Muscle layer of colon (tissue), 2 donors: Measurements from ENCODE around the gene ARPP21.

Experiments
- H3K27ac ChIP-seq: one replicate; pipeline ENCODE4 v1.7.0; 2013; ENCODE audit warnings: low read depth, mild to moderate bottlenecking, low read length, moderate library complexity
- H3K27me3 ChIP-seq, 2 donors: one replicate each; pipeline ENCODE4 v1.7.0; 2013; ENCODE audit warnings: low read length in 2 of 2, mild to moderate bottlenecking in 2 of 2; ENCODE audit not compliant: insufficient read depth in 2 of 2, control insufficient read depth in 1 of 2
- H3K36me3 ChIP-seq: one replicate; pipeline ENCODE4 v1.7.0; 2013; ENCODE audit warnings: mild to moderate bottlenecking, low read length; ENCODE audit not compliant: insufficient read depth
- H3K4me1 ChIP-seq: one replicate; pipeline ENCODE4 v1.7.0; 2013; ENCODE audit warnings: mild to moderate bottlenecking, low read length; ENCODE audit not compliant: insufficient read depth
- H3K4me3 ChIP-seq, 2 donors: one replicate each; pipeline ENCODE4 v1.7.0; 2013; ENCODE audit warnings: low read length in 2 of 2, low read depth in 1 of 2, mild to moderate bottlenecking in 1 of 2, moderate library complexity in 1 of 2
- H3K9ac ChIP-seq: one replicate; pipeline ENCODE4 v1.7.0; 2013; ENCODE audit warnings: low read length
- H3K9me3 ChIP-seq: one replicate; pipeline ENCODE4 v1.7.0; 2013; ENCODE audit warnings: mild to moderate bottlenecking, low read length
- donor health status: abdominal sarcoma.
- donor health status: Adenocarcinoma of cecum.

The ARPP21 gene

DNA sequence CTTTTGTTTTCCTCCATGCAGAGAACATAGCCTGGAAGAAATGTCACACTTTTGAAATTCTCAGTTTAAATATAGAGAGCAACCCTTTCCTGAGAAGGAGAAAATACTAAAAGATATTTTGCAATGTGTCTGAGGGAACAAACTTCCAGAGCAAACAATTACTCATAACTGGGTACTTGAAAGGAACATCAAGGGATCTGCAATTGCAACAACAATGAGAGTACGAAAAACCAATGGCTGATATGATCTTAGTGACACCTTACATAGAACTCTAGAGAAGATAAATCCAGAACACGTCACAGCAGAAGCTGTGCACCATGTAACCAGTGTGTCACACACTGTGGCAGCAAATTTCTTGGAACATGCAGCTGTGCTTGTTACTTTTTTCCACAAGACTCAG, 14.6 kb upstream of the ARPP21 start:
- Histone ChIP-seq H3K4me1 (no peaks in the 10 kb centered on the region), H3K27me3 (no peaks in the 10 kb centered on the region), H3K4me3 (no peak overlapping the region), H3K9ac (no peak overlapping the region), H3K36me3 (no peaks in the 10 kb centered on the region), H3K27ac (no peak overlapping the region), H3K9me3 (no peaks in the 10 kb centered on the region)

DNA sequence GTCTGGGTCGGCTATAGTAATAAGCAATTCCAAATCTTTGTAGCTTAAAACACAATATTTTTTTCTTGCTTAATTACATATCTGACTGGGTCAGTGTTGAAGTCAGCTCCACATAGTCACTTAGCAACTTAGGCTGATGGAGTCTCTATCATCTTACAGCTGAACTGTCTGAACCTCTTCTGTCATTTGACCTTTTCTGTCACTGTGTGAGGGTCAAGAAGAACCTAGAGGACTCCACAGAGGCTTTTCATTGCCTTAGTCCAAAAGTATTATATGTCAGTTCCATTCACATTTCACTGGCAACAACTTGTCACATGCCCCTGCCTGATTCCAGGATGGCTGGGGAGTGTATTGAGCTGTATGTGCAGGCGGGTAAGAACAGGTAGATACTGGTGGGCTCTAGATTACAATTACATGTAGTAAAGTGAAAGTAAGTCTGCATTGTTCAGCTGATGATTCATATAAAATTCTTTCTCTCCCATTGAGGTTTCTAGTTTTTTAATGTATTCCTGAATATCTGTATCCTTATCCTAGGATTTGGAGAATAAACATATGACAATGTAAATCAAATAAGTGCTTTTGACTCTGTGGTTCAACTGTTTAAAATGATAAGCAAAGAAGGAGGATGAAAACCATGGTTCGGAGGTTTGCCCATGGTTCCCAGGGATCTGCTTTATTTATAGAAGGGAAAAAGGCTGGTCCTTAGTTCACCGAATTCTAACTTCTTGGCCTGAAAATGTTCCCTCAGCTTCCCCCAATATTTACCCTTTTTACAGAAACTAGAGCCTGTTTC, 5.8 kb upstream of the ARPP21 start:
- Histone ChIP-seq H3K4me1 (no peaks in the 10 kb centered on the region), H3K4me3 (no peak overlapping the region), H3K27ac (no peak overlapping the region), H3K9me3 (no peaks in the 10 kb centered on the region), H3K9ac (no peak overlapping the region), H3K27me3 (no peaks in the 10 kb centered on the region), H3K36me3 (no peaks in the 10 kb centered on the region)

GRCh38 chr3:35635407-35635806, 3.9 kb upstream of the ARPP21 start:
- no peaks in the 10 kb centered on the region for H3K36me3 ChIP-seq
- H3K27ac ChIP-seq = no peak overlapping the region
- H3K27me3 ChIP-seq = peaks cover 2 to 17% of the 10 kb centered on the region in 2 donors
- H3K4me3 ChIP-seq = no peak overlapping the region
- H3K9me3 ChIP-seq = no peaks in the 10 kb centered on the region
- no peak overlapping the region for H3K9ac ChIP-seq
- H3K4me1 ChIP-seq = no peaks in the 10 kb centered on the region

DNA sequence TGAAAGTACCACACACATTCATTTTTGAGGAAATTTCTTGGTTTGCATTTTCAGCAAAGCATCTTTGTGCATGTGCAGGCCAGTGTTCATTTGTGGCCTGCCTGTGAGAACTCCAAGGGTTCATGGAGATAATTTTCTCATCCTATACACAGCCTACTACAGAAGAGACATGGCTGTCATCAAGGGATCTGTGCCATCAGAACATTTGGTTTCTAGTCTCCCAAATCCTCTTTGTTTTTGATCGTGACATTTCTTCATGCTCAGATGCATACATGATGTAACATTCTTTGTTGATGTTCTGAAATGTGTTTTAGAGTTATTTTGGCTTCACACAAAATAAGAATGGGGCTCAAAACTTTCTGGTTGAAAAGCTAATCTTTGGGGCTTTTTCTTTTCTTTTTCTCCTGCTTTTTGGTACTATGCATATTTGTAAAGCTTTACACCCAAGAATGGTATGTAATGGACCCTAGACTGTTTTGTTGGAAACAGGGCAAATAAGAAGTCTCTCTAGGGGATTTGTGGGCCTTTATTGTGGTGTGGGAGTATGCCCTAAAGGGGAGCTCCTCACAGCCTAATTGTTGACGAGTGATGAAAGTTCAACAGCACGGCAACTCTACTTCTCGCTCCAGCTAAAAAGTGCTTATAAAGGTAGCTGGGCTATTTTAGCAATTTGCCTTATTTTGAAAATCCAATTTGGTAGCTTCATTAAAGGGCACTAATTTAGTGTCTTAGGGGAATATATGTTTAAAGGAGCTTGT, 3.2 kb upstream of the ARPP21 start:
- H3K9me3 ChIP-seq = no peaks in the 10 kb centered on the region
- peaks cover 8 to 19% of the 10 kb centered on the region in 2 donors for H3K27me3 ChIP-seq
- no peaks in the 10 kb centered on the region for H3K36me3 ChIP-seq
- no peak overlapping the region for H3K4me3 ChIP-seq
- no peaks in the 10 kb centered on the region for H3K4me1 ChIP-seq
- H3K9ac ChIP-seq = no peak overlapping the region
- no peak overlapping the region for H3K27ac ChIP-seq

DNA sequence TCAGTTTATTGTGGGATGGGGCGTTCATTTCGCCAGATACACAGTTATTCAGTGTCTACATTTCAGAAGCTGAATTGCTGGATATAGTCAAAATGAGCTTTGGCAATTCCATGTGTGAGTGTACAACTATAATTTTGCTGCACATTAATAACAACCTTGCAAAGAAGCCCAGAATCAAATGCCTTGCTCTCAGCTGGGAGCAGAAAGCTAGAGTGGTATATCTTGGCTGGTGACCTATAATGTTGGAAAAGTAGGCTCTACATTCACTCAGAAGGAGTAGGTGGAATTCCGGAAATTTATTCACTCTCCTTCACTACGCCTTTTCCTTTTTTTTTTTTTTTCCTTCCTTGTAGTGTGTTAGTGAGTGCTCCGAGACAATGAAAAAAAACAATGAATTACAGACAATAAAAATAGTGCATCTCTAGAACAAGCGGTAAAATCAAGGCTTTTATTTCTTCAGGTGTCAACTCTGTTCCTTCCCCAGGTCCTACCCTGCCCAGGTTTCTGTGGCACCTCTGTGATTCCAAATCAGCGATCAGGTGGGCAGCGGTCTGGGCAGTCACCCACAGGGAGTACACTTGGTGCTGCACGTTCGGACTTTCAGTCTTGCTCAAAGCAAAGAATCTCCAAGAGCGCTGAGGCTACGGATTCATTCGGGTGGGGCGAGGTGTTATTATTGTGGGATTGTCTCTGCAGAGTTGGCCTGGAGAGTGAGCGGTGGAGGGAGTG, 910 bp upstream of the ARPP21 start:
- no peaks in the 10 kb centered on the region for H3K9me3 ChIP-seq
- no peak overlapping the region for H3K9ac ChIP-seq
- H3K27me3 ChIP-seq = peaks cover 8 to 19% of the 10 kb centered on the region in 2 donors
- no peak overlapping the region for H3K4me3 ChIP-seq
- no peak overlapping the region for H3K27ac ChIP-seq
- no peaks in the 10 kb centered on the region for H3K36me3 ChIP-seq
- no peaks in the 10 kb centered on the region for H3K4me1 ChIP-seq

DNA sequence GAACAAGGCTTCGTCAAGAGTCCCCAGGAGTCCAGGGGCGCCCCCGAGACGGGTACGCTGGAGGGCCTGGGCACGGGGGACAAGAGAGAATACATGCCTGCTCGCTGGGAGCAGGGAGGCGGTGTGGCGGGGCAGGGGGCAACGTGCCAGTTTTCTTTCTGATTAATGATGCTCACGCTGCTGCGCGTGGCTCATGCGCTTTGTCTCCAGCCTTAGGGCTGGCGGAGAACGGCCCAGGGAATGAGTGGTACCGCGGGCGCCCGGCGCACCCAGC, 408 bp upstream of the ARPP21 start:
- no peak overlapping the region for H3K9ac ChIP-seq
- no peaks in the 10 kb centered on the region for H3K9me3 ChIP-seq
- H3K27ac ChIP-seq = no peak overlapping the region
- H3K4me3 ChIP-seq = no peak overlapping the region
- H3K4me1 ChIP-seq = no peaks in the 10 kb centered on the region
- no peaks in the 10 kb centered on the region for H3K36me3 ChIP-seq
- peaks cover 8 to 19% of the 10 kb centered on the region in 2 donors for H3K27me3 ChIP-seq

DNA sequence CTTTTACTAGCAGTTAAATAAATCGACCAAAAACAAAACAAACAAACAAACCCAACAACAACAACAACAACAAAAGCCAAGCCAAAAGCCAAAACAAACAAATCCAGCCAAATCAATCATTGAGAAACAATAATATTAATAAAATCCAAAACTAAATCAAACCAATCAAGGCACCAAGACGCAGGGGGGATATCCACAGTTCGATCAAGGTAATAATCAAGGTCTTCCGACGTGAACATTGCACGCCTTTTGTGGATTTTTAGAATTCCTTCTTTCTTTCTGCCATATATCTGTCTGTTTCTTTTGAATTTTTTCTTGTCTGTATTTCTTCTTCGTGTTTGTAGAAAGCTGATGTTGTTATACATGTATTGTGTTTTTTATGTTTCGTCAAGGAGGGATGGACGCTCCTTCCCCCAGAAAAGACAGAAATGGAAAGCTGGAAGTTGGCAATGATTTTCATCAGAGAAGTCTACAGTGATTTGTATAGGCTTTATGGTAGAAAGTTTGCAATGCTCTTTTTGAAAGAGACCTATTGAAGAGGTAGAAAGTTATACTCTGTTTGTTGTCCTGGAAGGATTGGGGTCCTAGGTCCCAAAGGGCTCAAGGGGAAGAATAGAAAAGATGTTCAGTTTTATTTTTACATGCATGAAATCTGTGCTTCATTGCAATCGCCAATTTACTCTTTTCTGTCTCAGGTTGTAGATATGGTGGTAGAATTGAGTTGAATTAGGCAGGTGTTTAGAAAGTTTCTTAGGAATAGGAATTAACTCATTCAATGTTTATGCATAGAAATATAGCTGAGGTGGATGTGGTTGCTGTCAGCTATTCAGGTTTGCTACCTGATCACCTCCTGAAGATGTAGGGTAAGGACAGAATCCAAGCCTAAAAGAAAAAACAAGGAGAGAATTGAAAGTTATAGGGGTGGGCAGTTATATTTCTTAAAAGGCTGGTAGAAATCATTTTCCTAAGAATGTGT, 1.2 kb downstream of the ARPP21 start:
- H3K9me3 ChIP-seq = no peaks in the 10 kb centered on the region
- no peak overlapping the region for H3K27ac ChIP-seq
- H3K36me3 ChIP-seq = no peaks in the 10 kb centered on the region
- H3K4me3 ChIP-seq = peak overlapping the region in 1 of 2 donors; percentile 24
- no peak overlapping the region for H3K9ac ChIP-seq
- no peaks in the 10 kb centered on the region for H3K4me1 ChIP-seq
- H3K27me3 ChIP-seq = peaks cover 8 to 19% of the 10 kb centered on the region in 2 donors

DNA sequence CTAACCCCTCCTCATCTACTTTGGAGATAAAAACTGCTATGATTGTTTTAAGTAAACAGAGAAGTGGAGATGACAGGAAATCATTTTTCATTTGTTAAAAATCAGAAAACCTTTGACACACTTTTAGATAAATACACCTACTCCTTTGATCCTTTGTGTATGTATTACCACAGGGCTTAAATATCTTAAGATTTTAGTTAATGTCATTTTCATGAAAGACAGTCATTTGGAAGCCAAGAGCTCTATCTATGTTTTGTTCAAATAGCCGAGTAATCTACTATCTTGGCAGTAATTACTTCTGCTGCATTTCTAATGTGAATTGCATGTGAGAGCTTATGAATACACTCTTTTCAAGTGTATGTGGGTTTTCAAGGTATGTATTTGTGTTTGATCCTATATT, 2.0 kb downstream of the ARPP21 start:
- Histone ChIP-seq H3K4me1 (no peaks in the 10 kb centered on the region), H3K9ac (no peak overlapping the region), H3K27ac (no peak overlapping the region), H3K36me3 (no peaks in the 10 kb centered on the region), H3K27me3 (peaks cover 8 to 19% of the 10 kb centered on the region in 2 donors), H3K4me3 (no peak overlapping the region), H3K9me3 (no peaks in the 10 kb centered on the region)

DNA sequence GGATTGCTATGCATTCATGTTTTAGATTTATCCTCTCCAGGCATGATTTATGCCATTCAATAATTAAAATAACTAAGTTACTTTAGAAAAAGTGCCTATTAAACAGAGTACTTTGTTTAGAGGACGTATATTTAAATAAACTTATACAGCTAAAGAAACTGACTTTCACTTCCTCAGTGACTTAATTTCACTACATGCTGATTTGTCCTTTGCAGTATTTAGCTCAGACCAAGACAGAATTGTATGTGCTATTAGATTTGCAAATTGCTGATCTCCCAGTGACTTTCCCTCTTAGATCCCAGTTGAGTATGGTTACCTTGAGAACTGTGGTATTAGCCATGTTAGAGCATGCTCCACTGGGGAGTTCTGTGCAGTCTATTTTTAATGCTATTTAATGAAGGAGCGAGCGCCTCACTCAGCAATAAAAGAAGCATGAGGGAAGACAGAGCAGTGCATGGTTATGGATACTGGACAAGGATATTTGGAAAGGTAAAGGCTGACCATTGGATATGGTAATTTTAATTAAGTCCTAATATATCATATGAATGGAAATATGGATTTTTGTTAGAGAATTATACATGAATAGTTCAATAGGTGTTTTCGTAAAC, 2.7 kb downstream of the ARPP21 start:
- Histone ChIP-seq H3K9me3 (no peaks in the 10 kb centered on the region), H3K36me3 (no peaks in the 10 kb centered on the region), H3K27ac (no peak overlapping the region), H3K9ac (no peak overlapping the region), H3K27me3 (peaks cover 8 to 19% of the 10 kb centered on the region in 2 donors), H3K4me3 (no peak overlapping the region), H3K4me1 (no peaks in the 10 kb centered on the region)

GRCh38 chr3:35643495-35643894, 4.2 kb downstream of the ARPP21 start:
- no peak overlapping the region for H3K4me3 ChIP-seq
- no peaks in the 10 kb centered on the region for H3K36me3 ChIP-seq
- H3K9ac ChIP-seq = no peak overlapping the region
- H3K9me3 ChIP-seq = no peaks in the 10 kb centered on the region
- peaks cover 8 to 19% of the 10 kb centered on the region in 2 donors for H3K27me3 ChIP-seq
- H3K27ac ChIP-seq = no peak overlapping the region
- H3K4me1 ChIP-seq = no peaks in the 10 kb centered on the region
